M059J (cell line): ENCODE data around the gene GIGYF2. TPM values are rescaled to one million over a fixed set of nuclear protein-coding genes. Genes with fewer than 3 reads are reported as not detected.

ENCODE experiments used
- DNase-seq: peaks from one replicate; pipeline ENCODE4 v3.0.0-alpha.2; 2012; ENCODE audit warnings: low read depth
- total RNA-seq: library from RNA; depleted of rRNA; stranded (reverse); fragments of >200 nt; shearing (Covaris generic); gene quantifications from 2 replicates; pipeline ENCODE4 v1.2.3, GENCODE V29; 2014

GIGYF2 gene
- total RNA-seq, 1 experiment from 2014 or later: 45.6 TPM

- no peak for DNase-seq
These were observed 164.2 kb downstream of the GIGYF2 start for GRCh38 chr2:232861353-232861752.

GRCh38 chr2:232863996-232864395 lies 166.9 kb downstream of the GIGYF2 start:
- no peak for DNase-seq

GRCh38 chr2:232865165-232865564 lies 168.0 kb downstream of the GIGYF2 start:
- DNase-seq: no peak

GRCh38 chr2:232866104-232866503 lies 169.0 kb downstream of the GIGYF2 start:
- no peak for DNase-seq

- no peak for DNase-seq
These were observed 172.2 kb downstream of the GIGYF2 start for GRCh38 chr2:232869138-232870017.

GRCh38 chr2:232870018-232870765 lies 173.1 kb downstream of the GIGYF2 start, which contains the start of gene SNORC:
TSS of gene SNORC (plus strand) at chr2:232870264. CDS start at chr2:232870342, 78 bp downstream.
- no peak for DNase-seq

GRCh38 chr2:232870766-232871371 lies 173.7 kb downstream of the GIGYF2 start:
- no peak for DNase-seq

GRCh38 chr2:232871418-232871834 lies 174.3 kb downstream of the GIGYF2 start:
- no peak for DNase-seq

GRCh38 chr2:232871835-232872736 lies 175.0 kb downstream of the GIGYF2 start:
- no peak for DNase-seq

GRCh38 chr2:232872826-232873225 lies 175.7 kb downstream of the GIGYF2 start:
- no peak for DNase-seq

- DNase-seq: no peak
These were observed 176.3 kb downstream of the GIGYF2 start for GRCh38 chr2:232873292-232873908.

GRCh38 chr2:232873909-232874641 lies 176.9 kb downstream of the GIGYF2 start:
- no peak for DNase-seq

GRCh38 chr2:232874677-232875223 lies 177.6 kb downstream of the GIGYF2 start:
- DNase-seq: no peak

- no peak for DNase-seq
These were observed 178.4 kb downstream of the GIGYF2 start for GRCh38 chr2:232875256-232876121.

GRCh38 chr2:232876161-232876977 lies 179.2 kb downstream of the GIGYF2 start:
- DNase-seq: no peak

GRCh38 chr2:232876978-232877441 lies 179.9 kb downstream of the GIGYF2 start:
- no peak for DNase-seq

- no peak for DNase-seq
These were observed 180.9 kb downstream of the GIGYF2 start for GRCh38 chr2:232877940-232878511.
